Measurements from ENCODE around the gene NTNG1. TPM values are rescaled to one million over a fixed set of nuclear protein-coding genes. Genes with fewer than 3 reads are reported as not detected.

NTNG1 gene
- total RNA-seq, 1 experiment from 2014 or later = not detected

- no peak for DNase-seq (ENCODE audit: unreplicated experiment)
- Mint-ChIP-seq H3K27me3 (ENCODE audit: insufficient read depth, unreplicated experiment) (no peaks in the 10 kb centered on the region), H3K4me3 (ENCODE audit: unreplicated experiment) (no peak overlapping the region), H3K9me3 (ENCODE audit: unreplicated experiment) (peaks cover 7% of the 10 kb centered on the region), H3K4me1 (ENCODE audit: insufficient read depth, unreplicated experiment) (no peaks in the 10 kb centered on the region), H3K36me3 (ENCODE audit: insufficient read depth, unreplicated experiment) (no peaks in the 10 kb centered on the region), H3K27ac (ENCODE audit: low read depth, unreplicated experiment) (no peak overlapping the region)
- TF ChIP-seq CTCF (IDR thresholded peaks at IDR 0.05; ENCODE audit: unreplicated experiment) = no peak
- intact Hi-C loops (cut with micrococcal nuclease) = no loop called here
- ChIA-PET POLR2A (interaction anchor here (0.6 to 1.9 kb wide), 2 partner anchors 10 to 12 kb away, joined by 3 to 5 read pairs; no protein-coding TSS in a partner anchor), CTCF (interaction anchor here (0.6 kb wide), 1 partner anchor 767 kb away, joined by 4 read pairs; no protein-coding TSS in a partner anchor)
- no TSS peak for BruUV-seq (replicated peaks)
Observed at GRCh38 chr1:107110326-107110725, 30.5 kb upstream of the NTNG1 start.

- intact Hi-C loops (cut with micrococcal nuclease) = no loop called here
- no peak for DNase-seq (ENCODE audit: unreplicated experiment)
- Mint-ChIP-seq H3K27ac (ENCODE audit: low read depth, unreplicated experiment) (no peak overlapping the region), H3K27me3 (ENCODE audit: insufficient read depth, unreplicated experiment) (no peaks in the 10 kb centered on the region), H3K4me1 (ENCODE audit: insufficient read depth, unreplicated experiment) (no peaks in the 10 kb centered on the region), H3K9me3 (ENCODE audit: unreplicated experiment) (peaks cover 7% of the 10 kb centered on the region), H3K36me3 (ENCODE audit: insufficient read depth, unreplicated experiment) (no peaks in the 10 kb centered on the region), H3K4me3 (ENCODE audit: unreplicated experiment) (no peak overlapping the region)
- no peak for TF ChIP-seq CTCF (IDR thresholded peaks at IDR 0.05; ENCODE audit: unreplicated experiment)
- CTCF ChIA-PET = interaction anchor here (0.8 to 1.0 kb wide), 2 partner anchors 9 to 60 kb away, joined by 3 to 4 read pairs; partner anchors contain the start of gene PRMT6
- POLR2A ChIA-PET = interaction anchor here (0.6 kb wide), 1 partner anchor 20 kb away, joined by 3 read pairs; no protein-coding TSS in a partner anchor
- no TSS peak for BruUV-seq (replicated peaks)
Observed at GRCh38 chr1:107116306-107116790, 24.5 kb upstream of the NTNG1 start.

- Mint-ChIP-seq H3K36me3 (ENCODE audit: insufficient read depth, unreplicated experiment) (no peaks in the 10 kb centered on the region), H3K4me1 (ENCODE audit: insufficient read depth, unreplicated experiment) (peaks cover 13% of the 10 kb centered on the region), H3K4me3 (ENCODE audit: unreplicated experiment) (no peak overlapping the region), H3K9me3 (ENCODE audit: unreplicated experiment) (no peaks in the 10 kb centered on the region), H3K27me3 (ENCODE audit: insufficient read depth, unreplicated experiment) (no peaks in the 10 kb centered on the region), H3K27ac (ENCODE audit: low read depth, unreplicated experiment) (no peak overlapping the region)
- ChIA-PET CTCF (interaction anchor here (1.2 kb wide), 1 partner anchor 20 kb away, joined by 3 read pairs; no protein-coding TSS in a partner anchor), POLR2A (interaction anchor here (0.6 kb wide), 1 partner anchor 12 kb away, joined by 3 read pairs; no protein-coding TSS in a partner anchor)
- no peak for TF ChIP-seq CTCF (IDR thresholded peaks at IDR 0.05; ENCODE audit: unreplicated experiment)
- DNase-seq (ENCODE audit: unreplicated experiment) = peak; percentile 22
- no TSS peak for BruUV-seq (replicated peaks)
- intact Hi-C loops (cut with micrococcal nuclease) = no loop called here
Observed at GRCh38 chr1:107122225-107122624, 18.6 kb upstream of the NTNG1 start.

- no peak overlapping the region for H3K4me3 Mint-ChIP-seq (ENCODE audit: unreplicated experiment)
- H3K9me3 Mint-ChIP-seq (ENCODE audit: unreplicated experiment) = no peaks in the 10 kb centered on the region
- peaks cover 13% of the 10 kb centered on the region for H3K4me1 Mint-ChIP-seq (ENCODE audit: insufficient read depth, unreplicated experiment)
- no peaks in the 10 kb centered on the region for H3K36me3 Mint-ChIP-seq (ENCODE audit: insufficient read depth, unreplicated experiment)
- ChIA-PET POLR2A (no interaction called here), CTCF (interaction anchor here (0.5 kb wide), 1 partner anchor 1609 kb away, joined by 4 read pairs; no protein-coding TSS in a partner anchor)
- BruUV-seq (replicated peaks) = no TSS peak
- DNase-seq (ENCODE audit: unreplicated experiment) = no peak
- intact Hi-C loops (cut with micrococcal nuclease) = no loop called here
- no peak for TF ChIP-seq CTCF (IDR thresholded peaks at IDR 0.05; ENCODE audit: unreplicated experiment)
- no peaks in the 10 kb centered on the region for H3K27me3 Mint-ChIP-seq (ENCODE audit: insufficient read depth, unreplicated experiment)
- H3K27ac Mint-ChIP-seq (ENCODE audit: low read depth, unreplicated experiment) = no peak overlapping the region
Observed at GRCh38 chr1:107123741-107124140, 17.1 kb upstream of the NTNG1 start.
